Left lung (tissue), 10 donors: ENCODE data around the gene RAP1A. TPM values are rescaled to one million over a fixed set of nuclear protein-coding genes. Genes with fewer than 3 reads are reported as not detected.

Experiments
- ATAC-seq: fragments of 200-7000 bp; cut with Tn5 transposase; one replicate; pipeline ENCODE4 v1.9.1; 2020; ENCODE audit warnings: moderate library complexity
- DNase-seq, 4 donors: peaks; one replicate each; pipeline ENCODE4 v3.0.0-alpha.2; 2013 to 2020
- H3K27ac ChIP-seq, 2 donors: fragments of 200-600 bp; sonication (generic) in 1 of 2; one replicate each; pipeline versions ENCODE4 v1.5.0 to v1.8.0; 2020 to 2021
- H3K27me3 ChIP-seq, 2 donors: fragments of 200-600 bp; sonication (generic) in 1 of 2; one replicate each; pipeline versions ENCODE4 v1.5.0 to v1.8.0; 2020 to 2021
- H3K36me3 ChIP-seq, 2 donors: fragments of 200-600 bp; sonication (generic) in 1 of 2; one replicate each; pipeline versions ENCODE4 v1.5.0 to v1.8.0; 2020 to 2021
- H3K4me1 ChIP-seq, 2 donors: fragments of 200-600 bp; one replicate each; pipeline ENCODE4 v1.8.0; 2021
- H3K4me3 ChIP-seq, 2 donors: fragments of 200-600 bp; sonication (generic) in 1 of 2; one replicate each; pipeline versions ENCODE4 v1.5.0 to v1.8.0; 2020 to 2021; ENCODE audit warnings: mild to moderate bottlenecking in 1 of 2
- H3K9me3 ChIP-seq, 2 donors: fragments of 200-600 bp; sonication (generic) in 1 of 2; one replicate each; pipeline versions ENCODE4 v1.5.0 to v1.8.0; 2020 to 2021
- intact Hi-C, 2 donors: fragments of 100-400 bp; cut with DNase I; formaldehyde crosslinking; loops; one replicate each; pipeline versions ENCODE4 v1.11.2 to v1.14.2; 2022
- polyA plus RNA-seq, 6 donors: library from polyadenylated mRNA; unstranded; fragments of 120-200 nt; gene quantifications; one replicate each; pipeline ENCODE4 v1.2.1, GENCODE V29; 2013; ENCODE audit not compliant: insufficient read length in 6 of 6
- total RNA-seq, 2 donors: library from RNA; stranded (reverse); fragmentation: NEBNext Ultra II Directional; extraction: Animal tissue kit (Norgen Biotek cat#: 25700); gene quantifications; one replicate each; pipeline ENCODE4 v1.2.1, GENCODE V29; 2021
- TF ChIP-seq, protein P1 (sequence below), 2 donors: fragments of 200-600 bp; sonication (generic) in 1 of 2; IDR thresholded peaks; one replicate each; pipeline versions ENCODE4 v1.5.0 to v1.8.0; 2021; ENCODE audit warnings: antibody characterized with exemption in 2 of 2
- donor health status: DM: no; HTN: yes; CAD: no.
- donor health status: DM: no; HTN: no; CAD: no.

RAP1A gene
- total and polyA plus RNA-seq, 8 donors = 68.2 to 121 (median 82.4) TPM

DNA sequence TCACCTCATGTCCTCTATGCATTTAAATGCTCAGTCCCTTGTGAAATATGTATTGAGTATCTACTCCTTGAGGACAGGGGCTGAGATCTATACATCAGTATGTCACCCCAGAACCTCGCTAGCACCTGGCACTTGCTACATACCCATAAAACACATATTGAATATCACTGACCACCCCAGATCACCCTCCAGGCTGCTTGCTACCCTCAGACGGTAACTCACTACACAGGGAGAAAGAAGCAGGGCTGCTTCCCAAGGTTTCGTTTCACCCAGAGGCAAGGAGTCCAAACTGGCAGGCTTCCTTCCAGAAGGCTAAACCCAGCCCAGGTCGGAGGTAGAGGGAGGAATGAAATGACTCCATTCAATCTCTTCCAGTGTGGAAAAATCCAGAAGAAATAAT is 111.1 kb downstream of the RAP1A start:
- peaks cover 0 to 44% of the 10 kb centered on the region in 2 donors for H3K4me1 ChIP-seq
- H3K27ac ChIP-seq = no peak overlapping the region
- H3K36me3 ChIP-seq = peaks cover 0 to 13% of the 10 kb centered on the region in 2 donors
- TF ChIP-seq, protein P1, sequence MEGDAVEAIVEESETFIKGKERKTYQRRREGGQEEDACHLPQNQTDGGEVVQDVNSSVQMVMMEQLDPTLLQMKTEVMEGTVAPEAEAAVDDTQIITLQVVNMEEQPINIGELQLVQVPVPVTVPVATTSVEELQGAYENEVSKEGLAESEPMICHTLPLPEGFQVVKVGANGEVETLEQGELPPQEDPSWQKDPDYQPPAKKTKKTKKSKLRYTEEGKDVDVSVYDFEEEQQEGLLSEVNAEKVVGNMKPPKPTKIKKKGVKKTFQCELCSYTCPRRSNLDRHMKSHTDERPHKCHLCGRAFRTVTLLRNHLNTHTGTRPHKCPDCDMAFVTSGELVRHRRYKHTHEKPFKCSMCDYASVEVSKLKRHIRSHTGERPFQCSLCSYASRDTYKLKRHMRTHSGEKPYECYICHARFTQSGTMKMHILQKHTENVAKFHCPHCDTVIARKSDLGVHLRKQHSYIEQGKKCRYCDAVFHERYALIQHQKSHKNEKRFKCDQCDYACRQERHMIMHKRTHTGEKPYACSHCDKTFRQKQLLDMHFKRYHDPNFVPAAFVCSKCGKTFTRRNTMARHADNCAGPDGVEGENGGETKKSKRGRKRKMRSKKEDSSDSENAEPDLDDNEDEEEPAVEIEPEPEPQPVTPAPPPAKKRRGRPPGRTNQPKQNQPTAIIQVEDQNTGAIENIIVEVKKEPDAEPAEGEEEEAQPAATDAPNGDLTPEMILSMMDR (IDR thresholded peaks at IDR 0.05) = no peak
- ATAC-seq (no peak), DNase-seq (no peak)
- intact Hi-C loops = no loop called here
- no peaks in the 10 kb centered on the region for H3K9me3 ChIP-seq
- H3K4me3 ChIP-seq = no peak overlapping the region
- H3K27me3 ChIP-seq = no peaks in the 10 kb centered on the region

DNA sequence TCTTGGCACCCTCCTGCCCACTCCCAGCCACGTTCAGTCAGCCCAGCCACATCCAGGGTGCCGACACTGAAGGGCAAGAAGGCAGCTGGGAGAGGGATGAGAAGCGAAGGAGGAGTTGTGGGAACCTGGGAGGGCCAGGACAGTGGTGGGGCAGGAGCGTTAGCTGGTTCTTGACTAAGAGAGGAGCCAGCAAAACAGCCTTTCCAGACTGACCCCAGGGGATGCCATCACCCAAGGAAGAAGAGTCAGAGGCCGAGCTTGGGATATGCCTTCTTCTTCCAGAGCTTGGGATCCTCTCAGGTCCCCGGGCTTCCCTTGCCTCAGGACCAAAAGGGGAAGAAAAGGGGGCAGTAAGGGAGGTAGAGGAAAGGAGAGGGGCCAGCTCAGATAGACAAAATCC is 112.4 kb downstream of the RAP1A start:
- H3K4me1 ChIP-seq = peaks cover under 1 to 57% of the 10 kb centered on the region in 2 donors
- no peaks in the 10 kb centered on the region for H3K27me3 ChIP-seq
- no peak overlapping the region for H3K4me3 ChIP-seq
- H3K27ac ChIP-seq = no peak overlapping the region
- TF ChIP-seq, protein P1 (IDR thresholded peaks at IDR 0.05) = no peak
- intact Hi-C loops = no loop called here
- no peak for ATAC-seq
- no peak for DNase-seq
- H3K36me3 ChIP-seq = peaks cover 0 to 7% of the 10 kb centered on the region in 2 donors
- H3K9me3 ChIP-seq = no peaks in the 10 kb centered on the region

DNA sequence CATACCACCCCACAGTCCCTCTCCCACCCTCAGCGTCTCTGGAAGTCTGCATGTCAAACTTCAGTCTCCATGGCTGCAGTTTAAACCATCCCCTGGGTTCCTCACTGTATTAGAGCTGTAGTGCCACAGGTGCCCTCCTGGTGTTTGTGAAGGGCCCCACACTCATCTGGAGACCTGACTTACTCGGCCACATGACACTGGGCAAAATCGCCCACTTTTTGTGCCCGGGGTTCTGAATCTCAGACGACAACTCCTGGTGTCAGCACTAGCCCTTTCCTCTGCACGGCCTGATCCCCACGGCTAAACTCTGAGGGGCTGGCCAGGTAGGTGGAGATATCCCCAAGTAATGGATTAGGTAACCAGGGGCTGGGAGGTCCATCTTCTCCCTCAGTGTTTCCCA is 113.1 kb downstream of the RAP1A start:
- Histone ChIP-seq H3K27ac (peak overlapping the region in 1 of 2 donors; percentile 94), H3K4me3 (no peak overlapping the region), H3K9me3 (no peaks in the 10 kb centered on the region), H3K4me1 (peaks cover 5 to 64% of the 10 kb centered on the region in 2 donors), H3K27me3 (no peaks in the 10 kb centered on the region), H3K36me3 (no peaks in the 10 kb centered on the region)
- no peak for ATAC-seq
- TF ChIP-seq, protein P1 (IDR thresholded peaks at IDR 0.05) = no peak
- intact Hi-C loops = no loop called here
- no peak for DNase-seq

DNA sequence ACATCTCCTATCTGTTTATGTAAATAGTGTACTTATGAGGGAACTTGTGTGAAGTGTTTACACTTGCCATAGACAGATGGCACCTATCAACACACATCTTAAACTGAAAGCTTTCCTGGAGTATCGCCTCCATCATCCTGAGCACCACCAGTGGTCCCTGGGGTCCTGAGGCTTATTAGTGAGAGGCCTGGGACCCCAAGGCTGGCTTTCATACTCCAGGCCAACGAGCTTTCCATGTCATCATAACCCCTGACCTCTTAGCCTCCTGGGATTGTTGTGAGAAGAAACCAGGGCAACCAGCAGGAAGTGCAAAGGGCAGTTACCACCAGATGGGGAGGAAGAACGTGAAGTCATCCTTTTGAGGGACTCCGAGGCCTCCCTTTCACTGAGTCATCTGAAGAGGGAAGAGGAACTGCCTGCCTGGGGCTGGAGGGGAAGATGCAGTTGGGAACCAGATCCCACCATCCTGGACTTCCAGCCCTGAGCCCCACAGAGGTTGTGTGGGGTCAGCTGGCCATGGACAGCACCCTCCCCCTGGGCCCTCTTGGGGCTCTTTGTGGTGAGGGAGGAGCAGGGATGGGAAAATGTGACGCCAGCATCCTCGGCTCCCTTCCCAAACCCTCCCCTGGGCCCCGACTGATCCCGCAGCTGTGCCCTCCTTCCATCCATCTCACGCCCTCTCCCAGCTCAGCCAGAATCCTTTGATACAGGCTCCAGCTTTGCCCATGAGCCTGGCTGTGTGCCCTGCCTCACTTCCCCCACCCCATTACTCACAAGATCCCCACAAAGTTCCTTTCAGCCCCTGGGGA is 113.8 kb downstream of the RAP1A start:
- TF ChIP-seq, protein P1 (IDR thresholded peaks at IDR 0.05) = no peak
- Histone ChIP-seq H3K36me3 (no peaks in the 10 kb centered on the region), H3K4me1 (peaks cover 5 to 71% of the 10 kb centered on the region in 2 donors), H3K27me3 (no peaks in the 10 kb centered on the region), H3K4me3 (no peak overlapping the region), H3K27ac (peak overlapping the region; percentile 56 to 94), H3K9me3 (no peaks in the 10 kb centered on the region)
- intact Hi-C loops = no loop called here
- DNase-seq (peak in 2 of 4 donors; percentile 71 to 78), ATAC-seq (peak; percentile 80)

DNA sequence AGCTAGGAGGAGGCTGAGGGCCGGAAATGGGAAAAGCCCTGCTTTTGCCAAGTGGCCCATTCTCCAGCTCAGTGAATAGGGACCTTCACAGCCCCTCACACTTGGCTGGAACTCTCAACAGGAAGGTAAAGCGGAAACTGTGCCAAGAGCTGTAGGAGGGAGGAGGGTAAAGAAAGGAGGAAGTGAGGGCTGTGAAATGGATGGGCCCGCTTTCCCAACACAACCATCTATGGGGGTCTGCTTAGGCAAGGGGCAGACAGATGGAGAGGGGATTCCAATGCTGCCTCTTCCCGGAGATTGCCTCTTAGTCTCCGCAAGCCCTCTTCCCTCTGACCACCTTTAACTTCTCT is 114.4 kb downstream of the RAP1A start:
- H3K4me1 ChIP-seq = peaks cover 5 to 76% of the 10 kb centered on the region in 2 donors
- H3K27ac ChIP-seq = peak overlapping the region; percentile 56 to 94
- ATAC-seq (peak; percentile 3), DNase-seq (no peak)
- intact Hi-C loops = no loop called here
- no peaks in the 10 kb centered on the region for H3K9me3 ChIP-seq
- H3K36me3 ChIP-seq = no peaks in the 10 kb centered on the region
- H3K4me3 ChIP-seq = no peak overlapping the region
- TF ChIP-seq, protein P1 (IDR thresholded peaks at IDR 0.05) = no peak
- H3K27me3 ChIP-seq = no peaks in the 10 kb centered on the region
